Activated T-helper 1 cell treated with anti-CD3 and anti-CD28 coated beads, Interleukin-12 subunit alpha, Interleukin-12 subunit beta, Interleukin-2, Interleukin-4 antibody, amounts not matched to agents 30 ng/mL and 10 ng/mL and 1 ng/mL, durations not matched to agents 14 hours and 24 hours and 36 hours (primary cell): ENCODE results near the gene GALNT17. TPM values are rescaled to one million over a fixed set of nuclear protein-coding genes. Genes with fewer than 3 reads are reported as not detected.

Source experiments
- DNase-seq: peaks from one replicate; pipeline ENCODE4 v3.0.0; 2021; ENCODE audit warnings: low spot score
- H3K27ac Mint-ChIP-seq: one replicate; pipeline ENCODE4 v1.8.0; 2021; ENCODE audit warnings: mild to moderate bottlenecking, mixed read lengths
- H3K27me3 Mint-ChIP-seq: one replicate; pipeline ENCODE4 v1.8.0; 2022; ENCODE audit warnings: mild to moderate bottlenecking, moderate library complexity, mixed read lengths; ENCODE audit not compliant: insufficient read depth
- H3K36me3 Mint-ChIP-seq: one replicate; pipeline ENCODE4 v1.8.0; 2021; ENCODE audit warnings: low read depth, mixed read lengths
- H3K4me1 Mint-ChIP-seq: one replicate; pipeline ENCODE4 v1.8.0; 2021; ENCODE audit warnings: low read depth, mixed read lengths
- H3K4me3 Mint-ChIP-seq: one replicate; pipeline ENCODE4 v1.8.0; 2021; ENCODE audit warnings: mild to moderate bottlenecking, moderate library complexity, mixed read lengths
- H3K9me3 Mint-ChIP-seq: one replicate; pipeline ENCODE4 v1.8.0; 2021; ENCODE audit warnings: mixed read lengths
- intact Hi-C: fragments of 100-400 bp; cut with micrococcal nuclease; formaldehyde crosslinking; loops from one replicate; pipeline ENCODE4 v1.15.1; 2024
- total RNA-seq: library from RNA; stranded (reverse); gene quantifications from 2 replicates; pipeline ENCODE4 v1.2.3, GENCODE V29; 2022

The GALNT17 gene
- total RNA-seq, 1 donor from 2014 or later, result not detected

DNA sequence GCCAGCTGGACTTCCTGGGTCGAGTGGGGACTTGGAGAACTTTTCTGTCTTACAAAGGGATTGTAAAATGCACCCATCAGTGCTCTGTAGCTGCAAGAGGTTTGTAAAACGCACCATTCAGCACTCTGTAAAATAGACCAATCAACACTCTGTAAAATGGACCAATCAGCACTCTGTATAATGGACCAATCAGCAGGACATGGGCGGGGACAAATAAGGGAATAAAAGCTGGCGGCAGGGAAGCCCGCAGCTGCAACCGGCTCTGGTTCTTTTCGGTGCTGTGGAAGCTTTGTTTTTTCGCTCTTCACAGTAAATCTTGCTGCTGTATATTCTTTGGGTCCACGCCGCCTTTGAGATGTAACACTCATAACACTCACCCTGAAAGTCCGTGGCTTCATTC is 151.9 kb downstream of the GALNT17 start:
- no peak for DNase-seq
- H3K9me3 Mint-ChIP-seq, result peaks cover 24% of the 10 kb centered on the region
- intact Hi-C loops, result no loop called here
- no peak overlapping the region for H3K27ac Mint-ChIP-seq
- H3K36me3 Mint-ChIP-seq, result no peaks in the 10 kb centered on the region
- no peaks in the 10 kb centered on the region for H3K4me1 Mint-ChIP-seq
- H3K4me3 Mint-ChIP-seq, result no peak overlapping the region
- H3K27me3 Mint-ChIP-seq, result no peaks in the 10 kb centered on the region

GRCh38 chr7:71285571-71286145 is 153.7 kb downstream of the GALNT17 start:
- H3K27me3 Mint-ChIP-seq, result no peaks in the 10 kb centered on the region

GRCh38 chr7:71286336-71286735 is 154.4 kb downstream of the GALNT17 start:
- H3K4me1 Mint-ChIP-seq, result no peaks in the 10 kb centered on the region
- H3K4me3 Mint-ChIP-seq, result no peak overlapping the region
- DNase-seq, result no peak
- intact Hi-C loops, result no loop called here
- H3K9me3 Mint-ChIP-seq, result peaks cover 11% of the 10 kb centered on the region
- H3K27ac Mint-ChIP-seq, result no peak overlapping the region
- H3K36me3 Mint-ChIP-seq, result no peaks in the 10 kb centered on the region
- H3K27me3 Mint-ChIP-seq, result no peaks in the 10 kb centered on the region

More at GRCh38 chr7:71285571-71286145, 153.7 kb downstream of the GALNT17 start:
- intact Hi-C loops, result no loop called here
- no peaks in the 10 kb centered on the region for H3K4me1 Mint-ChIP-seq
- no peaks in the 10 kb centered on the region for H3K36me3 Mint-ChIP-seq
- no peak overlapping the region for H3K4me3 Mint-ChIP-seq
- no peak overlapping the region for H3K27ac Mint-ChIP-seq
- peaks cover 14% of the 10 kb centered on the region for H3K9me3 Mint-ChIP-seq
- no peak for DNase-seq

DNA sequence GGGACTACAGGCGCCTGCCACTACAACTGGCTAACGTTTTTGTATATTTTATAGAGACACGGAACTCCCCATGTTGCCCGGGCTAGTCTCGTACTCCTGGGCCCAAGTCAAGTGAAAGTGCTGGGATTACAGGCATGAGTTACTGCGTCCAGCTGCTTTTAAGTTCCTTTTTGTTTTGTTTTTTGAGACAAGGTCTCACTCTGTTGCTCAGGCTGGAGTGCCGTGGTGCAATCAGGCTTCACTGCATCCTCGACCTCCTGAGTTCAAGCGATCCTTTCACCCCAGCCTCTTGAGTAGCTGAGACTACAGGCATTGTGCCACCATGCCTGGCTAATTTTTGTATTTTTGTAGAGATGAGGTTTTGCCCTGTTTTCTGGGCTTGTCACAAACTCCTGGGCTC is 155.0 kb downstream of the GALNT17 start:
- no peak for DNase-seq
- no peaks in the 10 kb centered on the region for H3K4me1 Mint-ChIP-seq
- intact Hi-C loops, result no loop called here
- H3K4me3 Mint-ChIP-seq, result no peak overlapping the region
- peaks cover 10% of the 10 kb centered on the region for H3K9me3 Mint-ChIP-seq
- H3K27me3 Mint-ChIP-seq, result no peaks in the 10 kb centered on the region
- no peak overlapping the region for H3K27ac Mint-ChIP-seq
- no peaks in the 10 kb centered on the region for H3K36me3 Mint-ChIP-seq

GRCh38 chr7:71290452-71290851 is 158.5 kb downstream of the GALNT17 start:
- no peaks in the 10 kb centered on the region for H3K27me3 Mint-ChIP-seq
- H3K36me3 Mint-ChIP-seq, result no peaks in the 10 kb centered on the region
- no peak overlapping the region for H3K4me3 Mint-ChIP-seq
- H3K9me3 Mint-ChIP-seq, result peaks cover 13% of the 10 kb centered on the region
- H3K27ac Mint-ChIP-seq, result no peak overlapping the region
- DNase-seq, result no peak
- H3K4me1 Mint-ChIP-seq, result no peaks in the 10 kb centered on the region
- intact Hi-C loops, result no loop called here

GRCh38 chr7:71298378-71298777 is 166.4 kb downstream of the GALNT17 start:
- no peaks in the 10 kb centered on the region for H3K27me3 Mint-ChIP-seq
- peaks cover 31% of the 10 kb centered on the region for H3K9me3 Mint-ChIP-seq
- DNase-seq, result no peak
- no peaks in the 10 kb centered on the region for H3K4me1 Mint-ChIP-seq
- intact Hi-C loops, result no loop called here
- H3K4me3 Mint-ChIP-seq, result no peak overlapping the region
- no peaks in the 10 kb centered on the region for H3K36me3 Mint-ChIP-seq
- no peak overlapping the region for H3K27ac Mint-ChIP-seq

GRCh38 chr7:71300086-71300485 is 168.1 kb downstream of the GALNT17 start:
- Mint-ChIP-seq H3K27ac (no peak overlapping the region), H3K4me3 (no peak overlapping the region), H3K36me3 (no peaks in the 10 kb centered on the region), H3K27me3 (no peaks in the 10 kb centered on the region), H3K9me3 (peaks cover 30% of the 10 kb centered on the region), H3K4me1 (no peaks in the 10 kb centered on the region)
- no peak for DNase-seq
- intact Hi-C loops, result no loop called here

- Mint-ChIP-seq H3K27ac (no peak overlapping the region), H3K27me3 (no peaks in the 10 kb centered on the region), H3K36me3 (no peaks in the 10 kb centered on the region), H3K9me3 (peaks cover 24% of the 10 kb centered on the region), H3K4me1 (no peaks in the 10 kb centered on the region), H3K4me3 (no peak overlapping the region)
- intact Hi-C loops, result no loop called here
- DNase-seq, result no peak
Measured at GRCh38 chr7:71300603-71301002, 168.7 kb downstream of the GALNT17 start.

- intact Hi-C loops, result no loop called here
Measured at GRCh38 chr7:71301167-71301566, 169.2 kb downstream of the GALNT17 start.

GRCh38 chr7:71303566-71303965 is 171.6 kb downstream of the GALNT17 start:
- Mint-ChIP-seq H3K4me1 (no peaks in the 10 kb centered on the region), H3K36me3 (no peaks in the 10 kb centered on the region), H3K27ac (no peak overlapping the region), H3K4me3 (no peak overlapping the region), H3K9me3 (peaks cover 34% of the 10 kb centered on the region), H3K27me3 (no peaks in the 10 kb centered on the region)
- intact Hi-C loops, result no loop called here
- DNase-seq, result no peak

More at GRCh38 chr7:71301167-71301566, 169.2 kb downstream of the GALNT17 start:
- Mint-ChIP-seq H3K36me3 (no peaks in the 10 kb centered on the region), H3K27ac (no peak overlapping the region), H3K9me3 (peaks cover 20% of the 10 kb centered on the region), H3K4me3 (no peak overlapping the region), H3K4me1 (no peaks in the 10 kb centered on the region), H3K27me3 (no peaks in the 10 kb centered on the region)
- DNase-seq, result no peak

DNA sequence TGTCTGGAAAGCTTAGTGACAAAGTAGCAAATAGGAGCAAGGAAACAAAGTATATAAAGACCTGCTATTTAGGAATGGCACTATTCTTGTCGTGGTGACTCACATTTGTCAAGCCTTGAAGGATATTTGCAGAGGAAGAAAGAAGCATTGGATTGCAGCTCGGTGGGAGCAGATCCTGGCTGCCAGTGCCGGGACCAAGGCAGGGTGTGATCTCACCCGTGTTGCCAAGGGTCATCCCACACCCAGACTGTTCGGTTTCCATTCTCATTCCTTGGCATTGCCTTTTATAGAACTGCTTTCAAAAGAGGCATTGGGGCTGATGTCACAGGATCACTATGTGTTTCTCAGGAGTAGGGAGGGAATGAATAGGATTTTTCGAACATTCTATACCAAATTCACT is 176.2 kb downstream of the GALNT17 start:
- H3K36me3 Mint-ChIP-seq, result no peaks in the 10 kb centered on the region
- no peak overlapping the region for H3K27ac Mint-ChIP-seq
- intact Hi-C loops, result no loop called here

DNA sequence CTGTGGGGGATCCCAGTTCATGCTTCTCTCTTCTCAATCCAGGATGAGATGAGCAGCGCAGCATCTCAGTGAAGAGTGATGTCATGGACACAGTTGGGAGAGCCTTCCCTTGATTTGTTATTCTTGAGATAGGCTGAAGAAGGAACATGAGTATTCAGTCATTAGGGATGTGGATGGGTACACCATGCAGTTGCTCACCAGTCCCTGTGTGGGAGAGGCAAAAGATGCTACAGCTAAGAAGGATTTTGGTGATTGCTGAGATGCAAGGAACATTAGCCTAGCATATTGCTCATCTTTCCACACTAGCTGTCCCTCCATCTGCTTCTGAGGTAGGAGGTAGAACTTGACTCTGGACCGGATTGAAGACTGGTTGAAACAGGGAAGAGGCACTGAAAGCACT is 179.6 kb downstream of the GALNT17 start:
- Mint-ChIP-seq H3K36me3 (no peaks in the 10 kb centered on the region), H3K4me3 (no peak overlapping the region), H3K9me3 (peaks cover 50% of the 10 kb centered on the region), H3K4me1 (no peaks in the 10 kb centered on the region), H3K27ac (no peak overlapping the region), H3K27me3 (no peaks in the 10 kb centered on the region)
- no peak for DNase-seq
- intact Hi-C loops, result no loop called here

More for the DNA sequence above, 176.2 kb downstream of the GALNT17 start:
- DNase-seq, result no peak
- Mint-ChIP-seq H3K4me1 (no peaks in the 10 kb centered on the region), H3K4me3 (no peak overlapping the region), H3K27me3 (no peaks in the 10 kb centered on the region), H3K9me3 (peaks cover 47% of the 10 kb centered on the region)

DNA sequence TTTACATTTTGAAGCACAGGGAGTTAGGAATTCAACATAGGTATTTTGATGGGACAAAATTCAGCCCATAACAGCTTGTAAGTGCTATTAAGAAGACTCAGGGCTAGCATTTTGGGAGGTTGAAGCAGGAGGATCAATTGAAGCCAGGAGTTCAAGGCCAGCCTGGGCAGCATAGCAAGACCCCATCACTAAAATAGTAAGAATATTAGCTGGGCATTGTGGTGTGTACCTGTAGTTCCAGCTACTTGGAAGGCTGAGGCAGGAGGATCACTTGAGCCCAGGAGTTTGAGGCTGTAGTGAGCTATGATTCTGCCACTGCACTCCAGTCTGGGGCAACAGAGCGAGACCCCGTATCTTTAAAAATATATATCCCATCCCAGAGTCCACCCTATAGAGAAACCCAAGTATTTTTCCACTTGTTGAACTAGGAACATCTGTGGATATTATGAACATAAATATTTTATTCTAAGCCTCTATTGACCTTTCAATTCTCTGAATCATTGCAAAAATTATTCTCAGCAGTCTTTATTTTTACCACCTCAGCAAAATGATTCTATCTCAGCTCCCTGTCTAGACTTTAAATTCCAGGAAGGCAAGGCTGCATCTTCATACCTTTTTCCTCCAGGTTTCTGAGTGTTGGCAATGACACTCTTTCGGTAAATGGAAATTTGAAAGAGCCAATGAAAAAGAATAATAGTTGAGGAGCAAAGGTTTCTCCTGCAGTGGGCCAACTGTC is 181.0 kb downstream of the GALNT17 start:
- DNase-seq, result no peak
- Mint-ChIP-seq H3K9me3 (peaks cover 51% of the 10 kb centered on the region), H3K4me3 (no peak overlapping the region), H3K27ac (no peak overlapping the region), H3K36me3 (no peaks in the 10 kb centered on the region), H3K27me3 (no peaks in the 10 kb centered on the region), H3K4me1 (no peaks in the 10 kb centered on the region)
- intact Hi-C loops, result no loop called here
